ENCODE measurements around the gene RHBDF1.
"Not testable (repeated sequence)": the region's sequence is repeated elsewhere in the genome, so short reads cannot be mapped to it uniquely, and the experiment has no call there.

DNA sequence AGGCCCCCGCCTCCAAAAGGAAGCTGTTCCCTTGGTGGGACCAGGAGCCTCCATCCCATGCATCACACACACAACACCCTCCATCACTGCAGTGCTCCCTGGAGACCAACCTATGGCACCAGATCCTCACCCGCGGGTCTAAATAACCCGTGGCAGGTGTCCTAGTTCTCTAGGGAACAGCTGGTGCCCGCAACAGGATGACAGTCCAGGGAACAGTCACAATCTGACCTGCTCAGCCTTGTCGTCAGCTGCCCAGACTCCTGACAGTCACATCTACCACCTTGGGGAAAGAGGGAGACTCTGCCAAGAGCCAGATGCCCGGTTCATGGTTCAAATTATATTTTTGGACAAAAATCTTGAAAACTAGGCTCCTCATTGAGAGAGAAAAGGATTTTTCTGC, 41.8 kb downstream of the RHBDF1 start:
- not testable (repeated sequence) for TF ChIP-seq POLR2AphosphoS5, POLR2A (IDR thresholded peaks at IDR 0.05; ENCODE audit: low read depth, low read length)
